K562 (cell line): ENCODE measurements around the gene PHETA1. TPM values are rescaled to one million over a fixed set of nuclear protein-coding genes. Genes with fewer than 3 reads are reported as not detected.
A peak's percentile ranks its signal among the peaks of the same experiment; 100 is the strongest.

ENCODE experiments used
- CHD1 ChIP-seq: fragments of 200-600 bp; sonication (generic); IDR thresholded peaks from one replicate; pipeline ENCODE4 v1.6.1; 2012; ENCODE audit warnings: mild to moderate bottlenecking, moderate library complexity, low read length, inconsistent platforms
- DNMT1 ChIP-seq: fragments of 450-650 bp; IDR thresholded peaks from 2 replicates; pipeline ENCODE4 v1.6.1; 2016; ENCODE audit warnings: antibody characterized with exemption, mild to moderate bottlenecking
- ETS1 ChIP-seq: conservative IDR thresholded peaks from 2 replicates; pipeline ENCODE4 v1.6.1; 2011; ENCODE audit warnings: low read depth, mild to moderate bottlenecking, low read length; ENCODE audit not compliant: control insufficient read depth
- FIP1L1 ChIP-seq: fragments of 200-400 bp; formaldehyde crosslinking; IDR thresholded peaks from 2 replicates; pipeline ENCODE4 v1.6.1; 2018; ENCODE audit warnings: mild to moderate bottlenecking, low read depth, low read length; ENCODE audit not compliant: poor library complexity, severe bottlenecking
- FOXK2 ChIP-seq, 2 experiments: fragments of 450-650 bp; IDR thresholded peaks in 1 of 2; conservative IDR thresholded peaks in 1 of 2; 2 replicates each; pipeline ENCODE4 v1.6.1; 2016; ENCODE audit warnings: low read depth in 2 of 2, mild to moderate bottlenecking in 1 of 2
- HINFP ChIP-seq: fragments of 450-650 bp; conservative IDR thresholded peaks from 2 replicates; pipeline ENCODE4 v1.6.1; 2016; ENCODE audit warnings: missing genetic modification characterization, low read depth, mild to moderate bottlenecking, control low read depth, missing compliant biosample characterization
- HMG20B ChIP-seq: fragments of 250-450 bp; sonication (Bioruptor Pico); IDR thresholded peaks from 2 replicates; pipeline ENCODE4 v1.5.0; 2021; ENCODE audit warnings: mild to moderate bottlenecking
- KAT2B ChIP-seq: IDR thresholded peaks from one replicate; pipeline ENCODE4 v1.6.1; 2012; ENCODE audit warnings: low read depth, mild to moderate bottlenecking, control low read depth, inconsistent platforms, low read length, moderate library complexity
- MYC ChIP-seq, 2 experiments: fragments of 250-450 bp in 1 of 2; sonication (Bioruptor Pico) in 1 of 2; IDR thresholded peaks; 2 replicates each; pipeline versions ENCODE4 v1.5.1 to v1.6.1; 2012 to 2021; ENCODE audit warnings: low read depth in 2 of 2, borderline replicate concordance in 1 of 2, improper control_type of control experiment in 1 of 2, low read length in 1 of 2, mild to moderate bottlenecking in 1 of 2, moderate library complexity in 1 of 2
- NFXL1 ChIP-seq: fragments of 450-650 bp; formaldehyde crosslinking; IDR thresholded peaks from 2 replicates; pipeline ENCODE4 v1.4.0; 2021; ENCODE audit warnings: mild to moderate bottlenecking
- PHB ChIP-seq: fragments of 250-450 bp; sonication (Bioruptor Pico); IDR thresholded peaks from 2 replicates; pipeline ENCODE4 v1.5.0; 2021
- PHF20 ChIP-seq: fragments of 450-650 bp; IDR thresholded peaks from 2 replicates; pipeline ENCODE4 v1.6.1; 2018; ENCODE audit not compliant: partially characterized antibody
- RCOR1 ChIP-seq, 2 experiments: IDR thresholded peaks; 2 replicates each; pipeline ENCODE4 v1.6.1; 2012; ENCODE audit warnings: low read depth in 2 of 2, low read length in 2 of 2, borderline replicate concordance in 1 of 2, improper control_type of control experiment in 1 of 2
- STAT5A ChIP-seq: IDR thresholded peaks from 2 replicates; pipeline ENCODE4 v1.6.1; 2012; ENCODE audit warnings: low read length, inconsistent platforms, borderline replicate concordance
- TAF7 ChIP-seq: fragments of 450-650 bp; IDR thresholded peaks from 2 replicates; pipeline ENCODE4 v1.6.1; 2016; ENCODE audit warnings: missing genetic modification characterization, missing compliant biosample characterization
- TBP ChIP-seq: optimal IDR thresholded peaks from 2 replicates; pipeline ENCODE3; 2011; ENCODE audit warnings: low read depth, low read length, improper control_type of control experiment
- TCF7L2 ChIP-seq: fragments of 150-350 bp; IDR thresholded peaks from 2 replicates; pipeline ENCODE4 v1.6.1; 2016; ENCODE audit warnings: low read depth, mild to moderate bottlenecking, low read length, moderate library complexity
- TOE1 ChIP-seq, 2 experiments: fragments of 450-650 bp in 1 of 2; sonication (generic) in 1 of 2; formaldehyde crosslinking in 1 of 2; IDR thresholded peaks; 2 replicates each; pipeline versions ENCODE4 v1.7.1 to v1.8.0; 2016 to 2022; ENCODE audit warnings: borderline replicate concordance in 2 of 2, mild to moderate bottlenecking in 2 of 2, antibody characterized with exemption in 1 of 2, inconsistent platforms in 1 of 2, low read depth in 1 of 2, missing genetic modification reagents in 1 of 2, moderate library complexity in 1 of 2
- ZBTB34 ChIP-seq: fragments of 250-450 bp; sonication (Bioruptor Pico); IDR thresholded peaks from 2 replicates; pipeline ENCODE4 v1.8.0; 2021; ENCODE audit warnings: mild to moderate bottlenecking, moderate library complexity
- ZBTB49 ChIP-seq: sonication (generic); formaldehyde crosslinking; IDR thresholded peaks from 2 replicates; pipeline ENCODE4 v1.8.0; 2022; ENCODE audit warnings: missing genetic modification reagents, mild to moderate bottlenecking, borderline replicate concordance
- ZNF354B ChIP-seq: fragments of 250-450 bp; sonication (Bioruptor Pico); IDR thresholded peaks from 2 replicates; pipeline ENCODE4 v1.4.0; 2020
- polyA plus RNA-seq, 8 experiments: library from polyadenylated mRNA; depleted of rRNA in 4 of 8; stranded (reverse) in 5 of 8; unstranded in 3 of 8; fragments of >200 nt; fragmentation: Nextera tagmentation in 2 of 8; fragmentation: Illumina TruSeq in 1 of 8; extraction: Ambion mirVana in 2 of 8; extraction: Trizol in 1 of 8; gene quantifications; 2 replicates each; pipeline versions ENCODE4 v1.2.1 to v1.2.3, GENCODE V29; 2011 to 2014; ENCODE audit warnings: inconsistent platforms in 1 of 8, missing spikeins in 1 of 8
- total RNA-seq, 7 experiments: library from RNA; depleted of rRNA in 6 of 7; stranded (reverse); fragments of >200 nt in 6 of 7; fragmentation: Illumina TruSeq in 2 of 7; extraction: Trizol in 2 of 7; gene quantifications; 2 replicates each; pipeline versions ENCODE4 v1.2.1 to v1.2.3, GENCODE V29; 2011 to 2021; ENCODE audit warnings: low replicate concordance in 1 of 7

Gene PHETA1
- total and polyA plus RNA-seq, 9 of the 15 experiments (the other 6 are each of a cell fraction or from before 2014, with no cell fraction given), result 0.03 to 12.4 (median 3.0) TPM

GRCh38 chr12:111409780-111410430 is 41.0 kb upstream of the PHETA1 start (continued):
- TF ChIP-seq FIP1L1 (no peak), HINFP (tag) (no peak), STAT5A (no peak), TOE1 (IDR thresholded peaks at IDR 0.05; ENCODE audit: borderline replicate concordance) (0 out of 2 replicates have a peak, but pooled peaks have one; percentile 19), TOE1 (CRISPR knock-in tag; IDR thresholded peaks at IDR 0.05; ENCODE audit: borderline replicate concordance, low read depth) (no peak), ZBTB34 (CRISPR knock-in tag) (no peak), TCF7L2 (no peak), ETS1 (0 out of 2 replicates have a peak, but pooled peaks have one; percentile 82), ZBTB49 (CRISPR knock-in tag) (no peak), TAF7 (no peak), KAT2B (no peak), TBP (no peak), DNMT1 (no peak), ZNF354B (CRISPR knock-in tag) (no peak), FOXK2 (conservative IDR thresholded peaks at IDR 0.05 in 1 of 2, IDR thresholded peaks at IDR 0.05 in 1 of 2; ENCODE audit: low read depth in 2 of 2) (no peak), NFXL1 (CRISPR knock-in tag) (no peak), MYC (IDR thresholded peaks at IDR 0.05; ENCODE audit: low read depth, low read length) (no peak; the same call in 1 of the 2 replicates), MYC (CRISPR knock-in tag; IDR thresholded peaks at IDR 0.05; ENCODE audit: borderline replicate concordance, low read depth) (no peak), RCOR1 (IDR thresholded peaks at IDR 0.05; ENCODE audit: borderline replicate concordance in 1 of 2, low read depth in 2 of 2, low read length in 2 of 2) (peak in 1 of 2 experiments; percentile 32; a peak in 1 of 4 replicates), HMG20B (CRISPR knock-in tag) (no peak), CHD1 (no peak), PHB (CRISPR knock-in tag) (no peak), PHF20 (no peak)
